Type B pancreatic cell (in vitro differentiated cells): ENCODE measurements around the gene ENTPD3. TPM values are rescaled to one million over a fixed set of nuclear protein-coding genes. Genes with fewer than 3 reads are reported as not detected.

Experiments
- DNase-seq: peaks from one replicate; pipeline ENCODE4 v3.0.0; 2021; ENCODE audit warnings: mixed read lengths; ENCODE audit not compliant: unreplicated experiment; ENCODE audit errors: extremely low spot score
- H3K27ac Mint-ChIP-seq: 2 replicates; pipeline ENCODE4 v1.8.0; 2021; ENCODE audit warnings: mild to moderate bottlenecking, mixed read lengths
- H3K27me3 Mint-ChIP-seq: 2 replicates; pipeline ENCODE4 v1.8.0; 2021; ENCODE audit warnings: mixed read lengths
- H3K36me3 Mint-ChIP-seq: 2 replicates; pipeline ENCODE4 v1.8.0; 2021; ENCODE audit warnings: mixed read lengths
- H3K4me1 Mint-ChIP-seq: one replicate; pipeline ENCODE4 v1.8.0; 2021; ENCODE audit warnings: mixed read lengths; ENCODE audit not compliant: unreplicated experiment
- H3K4me3 Mint-ChIP-seq: 2 replicates; pipeline ENCODE4 v1.8.0; 2021; ENCODE audit warnings: mild to moderate bottlenecking, mixed read lengths
- H3K9me3 Mint-ChIP-seq: 2 replicates; pipeline ENCODE4 v1.8.0; 2021; ENCODE audit warnings: mixed read lengths
- long read RNA-seq: library from polyadenylated mRNA; unstranded; transcript quantifications from one replicate; pipeline ENCODE4 v2.0.0, GENCODE V29; 2020
- total RNA-seq: library from RNA; stranded (reverse); gene quantifications from 2 replicates; pipeline ENCODE4 v1.2.1, GENCODE V29; 2021; ENCODE audit warnings: low replicate concordance
- TF ChIP-seq, protein P1 (sequence below): fragments of 200-600 bp; sonication (generic); conservative IDR thresholded peaks from 2 replicates; pipeline ENCODE4 v1.5.0; 2021; ENCODE audit warnings: antibody characterized with exemption, mild to moderate bottlenecking

ENTPD3 gene, protein sequence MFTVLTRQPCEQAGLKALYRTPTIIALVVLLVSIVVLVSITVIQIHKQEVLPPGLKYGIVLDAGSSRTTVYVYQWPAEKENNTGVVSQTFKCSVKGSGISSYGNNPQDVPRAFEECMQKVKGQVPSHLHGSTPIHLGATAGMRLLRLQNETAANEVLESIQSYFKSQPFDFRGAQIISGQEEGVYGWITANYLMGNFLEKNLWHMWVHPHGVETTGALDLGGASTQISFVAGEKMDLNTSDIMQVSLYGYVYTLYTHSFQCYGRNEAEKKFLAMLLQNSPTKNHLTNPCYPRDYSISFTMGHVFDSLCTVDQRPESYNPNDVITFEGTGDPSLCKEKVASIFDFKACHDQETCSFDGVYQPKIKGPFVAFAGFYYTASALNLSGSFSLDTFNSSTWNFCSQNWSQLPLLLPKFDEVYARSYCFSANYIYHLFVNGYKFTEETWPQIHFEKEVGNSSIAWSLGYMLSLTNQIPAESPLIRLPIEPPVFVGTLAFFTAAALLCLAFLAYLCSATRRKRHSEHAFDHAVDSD
- 2.5 and 2.7 TPM in 2 replicates for total RNA-seq
- long read RNA-seq, partial matches to known transcripts, result 1 of 8 reads
- long read RNA-seq, other reads (novel, unspliced or antisense), result 3 of 8 reads

GRCh38 chr3:40387001-40387894 is at the start of gene ENTPD3:
Gene ENTPD3 (plus strand): TSS chr3:40387184. CDS start chr3:40388058, 874 bp downstream.
- H3K27ac Mint-ChIP-seq, result no peak within 1 kb of the TSS
- TF ChIP-seq, protein P1, sequence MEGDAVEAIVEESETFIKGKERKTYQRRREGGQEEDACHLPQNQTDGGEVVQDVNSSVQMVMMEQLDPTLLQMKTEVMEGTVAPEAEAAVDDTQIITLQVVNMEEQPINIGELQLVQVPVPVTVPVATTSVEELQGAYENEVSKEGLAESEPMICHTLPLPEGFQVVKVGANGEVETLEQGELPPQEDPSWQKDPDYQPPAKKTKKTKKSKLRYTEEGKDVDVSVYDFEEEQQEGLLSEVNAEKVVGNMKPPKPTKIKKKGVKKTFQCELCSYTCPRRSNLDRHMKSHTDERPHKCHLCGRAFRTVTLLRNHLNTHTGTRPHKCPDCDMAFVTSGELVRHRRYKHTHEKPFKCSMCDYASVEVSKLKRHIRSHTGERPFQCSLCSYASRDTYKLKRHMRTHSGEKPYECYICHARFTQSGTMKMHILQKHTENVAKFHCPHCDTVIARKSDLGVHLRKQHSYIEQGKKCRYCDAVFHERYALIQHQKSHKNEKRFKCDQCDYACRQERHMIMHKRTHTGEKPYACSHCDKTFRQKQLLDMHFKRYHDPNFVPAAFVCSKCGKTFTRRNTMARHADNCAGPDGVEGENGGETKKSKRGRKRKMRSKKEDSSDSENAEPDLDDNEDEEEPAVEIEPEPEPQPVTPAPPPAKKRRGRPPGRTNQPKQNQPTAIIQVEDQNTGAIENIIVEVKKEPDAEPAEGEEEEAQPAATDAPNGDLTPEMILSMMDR, result no peak
- H3K27me3 Mint-ChIP-seq, result peaks cover 60% of the 10 kb centered on the region
- no peaks in the 10 kb centered on the region for H3K9me3 Mint-ChIP-seq
- peaks cover 17% of the 10 kb centered on the region for H3K4me1 Mint-ChIP-seq
- DNase-seq, result no peak
- peak within 1 kb of the TSS; percentile 88 for H3K4me3 Mint-ChIP-seq
- H3K36me3 Mint-ChIP-seq, result no peaks in the 10 kb centered on the region

DNA sequence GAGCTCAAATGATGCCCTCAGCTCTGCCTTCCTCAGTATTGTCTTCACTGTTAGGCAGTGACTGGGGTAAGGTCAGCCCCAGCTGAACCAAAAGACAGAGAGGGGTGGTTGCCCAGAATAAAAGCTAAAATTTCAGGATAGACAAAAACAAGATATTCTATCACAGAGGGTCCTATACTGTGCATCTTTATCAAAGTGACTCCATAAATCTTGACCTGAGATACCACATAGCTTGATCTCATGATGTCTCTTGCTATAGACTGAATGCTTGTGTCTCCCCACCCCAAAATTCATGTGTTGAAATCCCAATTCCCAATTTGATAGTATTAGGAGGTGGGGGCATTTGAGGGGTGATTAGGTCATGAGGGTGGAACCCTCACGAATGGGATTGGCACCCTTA is 47.1 kb upstream of the ENTPD3 start:
- Mint-ChIP-seq H3K9me3 (no peaks in the 10 kb centered on the region), H3K36me3 (no peaks in the 10 kb centered on the region), H3K4me3 (no peak overlapping the region), H3K27me3 (peaks cover 2% of the 10 kb centered on the region), H3K4me1 (no peaks in the 10 kb centered on the region), H3K27ac (no peak overlapping the region)
- TF ChIP-seq, protein P1, result no peak
- no peak for DNase-seq

DNA sequence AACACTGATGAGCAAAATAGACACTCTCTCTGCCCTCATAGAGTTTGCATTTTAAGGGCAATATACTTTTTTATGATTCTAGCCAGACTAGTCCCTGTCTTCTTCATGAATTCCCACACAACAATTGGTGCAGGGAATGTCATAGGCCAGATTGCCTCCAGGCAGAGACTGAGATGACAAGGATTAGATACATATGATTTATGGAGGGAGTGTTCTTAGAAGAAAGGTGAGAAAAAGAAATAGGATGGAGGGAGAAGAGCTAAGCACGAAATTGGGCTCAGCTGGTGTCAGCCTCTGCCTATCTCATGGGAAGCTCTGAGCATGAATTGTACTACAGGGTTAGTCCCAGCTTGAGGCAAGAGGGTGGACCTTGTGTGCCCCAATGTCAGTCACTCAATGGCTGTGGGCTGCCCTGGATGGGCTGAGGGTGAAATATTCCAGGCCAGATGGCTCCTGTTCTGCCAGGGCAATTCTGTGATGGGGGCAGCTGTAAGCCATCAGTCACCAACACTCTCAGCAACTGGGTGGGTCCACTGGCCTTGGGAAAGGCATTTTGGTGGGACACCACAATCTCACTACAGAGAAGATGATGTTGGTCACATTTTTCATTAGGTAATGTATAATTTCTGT is 46.3 kb upstream of the ENTPD3 start:
- Mint-ChIP-seq H3K4me1 (no peaks in the 10 kb centered on the region), H3K27me3 (peaks cover 2% of the 10 kb centered on the region), H3K36me3 (no peaks in the 10 kb centered on the region), H3K4me3 (no peak overlapping the region), H3K27ac (no peak overlapping the region), H3K9me3 (no peaks in the 10 kb centered on the region)
- TF ChIP-seq, protein P1, result no peak
- no peak for DNase-seq

DNA sequence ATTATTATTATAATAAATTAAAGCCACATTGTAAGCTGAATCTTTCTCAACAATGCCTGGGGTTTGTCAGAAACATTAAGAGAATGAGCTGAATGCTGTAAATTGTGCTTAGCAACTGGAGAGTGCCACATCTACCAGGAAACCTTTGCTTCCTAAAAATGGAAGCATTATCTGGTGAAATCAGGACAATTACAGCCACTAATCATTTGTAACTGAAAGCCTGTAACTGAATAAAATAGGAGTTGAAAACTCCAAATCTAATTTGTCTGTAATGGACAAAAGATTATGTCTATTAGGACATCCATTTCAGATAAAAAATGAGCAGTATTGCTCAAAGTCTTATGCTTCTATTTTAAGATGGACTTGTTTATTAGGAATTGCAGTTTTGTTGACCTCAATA is 45.3 kb upstream of the ENTPD3 start:
- H3K4me1 Mint-ChIP-seq, result no peaks in the 10 kb centered on the region
- TF ChIP-seq, protein P1, result no peak
- DNase-seq, result no peak
- peaks cover 2% of the 10 kb centered on the region for H3K27me3 Mint-ChIP-seq
- no peak overlapping the region for H3K27ac Mint-ChIP-seq
- H3K4me3 Mint-ChIP-seq, result no peak overlapping the region
- H3K36me3 Mint-ChIP-seq, result no peaks in the 10 kb centered on the region
- H3K9me3 Mint-ChIP-seq, result no peaks in the 10 kb centered on the region

- no peak for DNase-seq
- TF ChIP-seq, protein P1, result no peak
- Mint-ChIP-seq H3K4me3 (no peak overlapping the region), H3K36me3 (no peaks in the 10 kb centered on the region), H3K27ac (no peak overlapping the region), H3K4me1 (no peaks in the 10 kb centered on the region), H3K9me3 (peaks cover 10% of the 10 kb centered on the region), H3K27me3 (peaks cover 14% of the 10 kb centered on the region)
These were observed 36.5 kb upstream of the ENTPD3 start for GRCh38 chr3:40350529-40350928.
